Nephron (organoid): ENCODE measurements around the gene TMEM18.

Experiments used
- H3K27ac Mint-ChIP-seq, 3 experiments: 2 replicates each; pipeline ENCODE4 v1.8.0; 2020; ENCODE audit warnings: mixed read lengths in 3 of 3, mild to moderate bottlenecking in 2 of 3, moderate library complexity in 1 of 3
- H3K27me3 Mint-ChIP-seq: 2 replicates; pipeline ENCODE4 v1.8.0; 2021; ENCODE audit warnings: low read depth, mild to moderate bottlenecking, moderate library complexity, mixed read lengths
- H3K36me3 Mint-ChIP-seq: 2 replicates; pipeline ENCODE4 v1.8.0; 2020; ENCODE audit warnings: low read depth, mixed read lengths
- H3K4me1 Mint-ChIP-seq: 2 replicates; pipeline ENCODE4 v1.8.0; 2020; ENCODE audit warnings: mixed read lengths
- H3K4me3 Mint-ChIP-seq, 3 experiments: 2 replicates each; pipeline ENCODE4 v1.8.0; 2020; ENCODE audit warnings: mild to moderate bottlenecking in 3 of 3, mixed read lengths in 3 of 3, moderate library complexity in 2 of 3
- H3K9me3 Mint-ChIP-seq: 2 replicates; pipeline ENCODE4 v1.8.0; 2020; ENCODE audit warnings: mixed read lengths
- CTCF ChIP-seq, 3 experiments: fragments of 200-600 bp; sonication (generic); IDR thresholded peaks; one replicate each; pipeline ENCODE4 v1.5.0; 2021; ENCODE audit warnings: antibody characterized with exemption in 3 of 3; ENCODE audit not compliant: unreplicated experiment in 3 of 3

TMEM18 gene

GRCh38 chr2:691821-692761, 14.9 kb upstream of the TMEM18 start:
- peaks cover under 1% of the 10 kb centered on the region for H3K9me3 Mint-ChIP-seq
- TF ChIP-seq CTCF (IDR thresholded peaks at IDR 0.05; ENCODE audit: unreplicated experiment in 3 of 3) = no peak
- H3K4me1 Mint-ChIP-seq = peaks cover 35% of the 10 kb centered on the region
- H3K36me3 Mint-ChIP-seq = peaks cover 16% of the 10 kb centered on the region
- H3K4me3 Mint-ChIP-seq = no peak overlapping the region
- H3K27me3 Mint-ChIP-seq = no peaks in the 10 kb centered on the region
- H3K27ac Mint-ChIP-seq = peak overlapping the region; percentile 94 to 98 (median 95)

- no peak for TF ChIP-seq CTCF (IDR thresholded peaks at IDR 0.05; ENCODE audit: unreplicated experiment in 3 of 3)
- peaks cover 25% of the 10 kb centered on the region for H3K36me3 Mint-ChIP-seq
- peak overlapping the region; percentile 84 to 88 (median 86) for H3K27ac Mint-ChIP-seq
- peaks cover 9% of the 10 kb centered on the region for H3K9me3 Mint-ChIP-seq
- H3K4me1 Mint-ChIP-seq = peaks cover 35% of the 10 kb centered on the region
- H3K4me3 Mint-ChIP-seq = peak overlapping the region in 1 of 3 experiments; percentile 10
- H3K27me3 Mint-ChIP-seq = no peaks in the 10 kb centered on the region
Measured at GRCh38 chr2:690799-691198, 13.6 kb upstream of the TMEM18 start.

- Mint-ChIP-seq H3K4me3 (no peak overlapping the region), H3K27ac (peak overlapping the region; percentile 84 to 88 (median 86)), H3K9me3 (peaks cover 17% of the 10 kb centered on the region), H3K4me1 (peaks cover 35% of the 10 kb centered on the region), H3K27me3 (no peaks in the 10 kb centered on the region), H3K36me3 (peaks cover 33% of the 10 kb centered on the region)
- TF ChIP-seq CTCF (IDR thresholded peaks at IDR 0.05; ENCODE audit: unreplicated experiment in 3 of 3) = no peak
Measured at GRCh38 chr2:689877-690510, 12.8 kb upstream of the TMEM18 start.

GRCh38 chr2:689237-689636, 12.0 kb upstream of the TMEM18 start:
- no peak for TF ChIP-seq CTCF (IDR thresholded peaks at IDR 0.05; ENCODE audit: unreplicated experiment in 3 of 3)
- H3K4me3 Mint-ChIP-seq = no peak overlapping the region
- H3K27ac Mint-ChIP-seq = peak overlapping the region; percentile 80 to 87 (median 80)
- peaks cover 31% of the 10 kb centered on the region for H3K4me1 Mint-ChIP-seq
- peaks cover 40% of the 10 kb centered on the region for H3K36me3 Mint-ChIP-seq
- no peaks in the 10 kb centered on the region for H3K27me3 Mint-ChIP-seq
- H3K9me3 Mint-ChIP-seq = peaks cover 23% of the 10 kb centered on the region

- Mint-ChIP-seq H3K4me3 (no peak overlapping the region), H3K36me3 (peaks cover 47% of the 10 kb centered on the region), H3K27ac (peak overlapping the region; percentile 80 to 87 (median 80)), H3K27me3 (no peaks in the 10 kb centered on the region), H3K4me1 (peaks cover 27% of the 10 kb centered on the region), H3K9me3 (peaks cover 28% of the 10 kb centered on the region)
- TF ChIP-seq CTCF (IDR thresholded peaks at IDR 0.05; ENCODE audit: unreplicated experiment in 3 of 3) = no peak
Measured at GRCh38 chr2:688504-689076, 11.4 kb upstream of the TMEM18 start.
